ENCODE results near the gene PRKD3. TPM values are rescaled to one million over a fixed set of nuclear protein-coding genes. Genes with fewer than 3 reads are reported as not detected.

The PRKD3 gene
- total RNA-seq, 1 donor, result 68.0 TPM

- Histone ChIP-seq H3K79me2 (ENCODE audit: insufficient read depth, low read length) (no peaks in the 10 kb centered on the region), H3K4me2 (ENCODE audit: insufficient read depth, low read length) (peak within 1 kb of the TSS; percentile 86), H4K20me1 (ENCODE audit: insufficient read depth, low read length) (no peaks in the 10 kb centered on the region), H3K27ac (ENCODE audit: low read depth, low read length) (peak within 1 kb of the TSS; percentile 64), H3K4me3 (ENCODE audit: insufficient read depth, low read length) (peak within 1 kb of the TSS; percentile 80), H3K36me3 (ENCODE audit: insufficient read depth, low read length) (no peaks in the 10 kb centered on the region), H2AFZ (ENCODE audit: low read length) (peak within 1 kb of the TSS; percentile 86), H3K4me1 (ENCODE audit: insufficient read depth, low read length) (peaks cover 9% of the 10 kb centered on the region), H3K9me3 (ENCODE audit: low read depth, low read length) (no peaks in the 10 kb centered on the region), H3K27me3 (ENCODE audit: insufficient read depth, low read length) (no peaks in the 10 kb centered on the region)
- DNase-seq (ENCODE audit: insufficient read length, low spot score, missing footprints), result peak; percentile 95
- TF ChIP-seq CTCF (IDR thresholded peaks at IDR 0.05; ENCODE audit: extremely low read depth, low read depth, low read length), result no peak
Measured at GRCh38 chr2:37344453-37345361, 20.1 kb upstream of the PRKD3 start, which contains the start of gene QPCT. TSS of gene QPCT (plus strand) at chr2:37344630. CDS start at chr2:37344732, 102 bp downstream.

- no peaks in the 10 kb centered on the region for H3K9me3 ChIP-seq (ENCODE audit: low read depth, low read length)
- H4K20me1 ChIP-seq (ENCODE audit: insufficient read depth, low read length), result no peaks in the 10 kb centered on the region
- H2AFZ ChIP-seq (ENCODE audit: low read length), result peak overlapping the region; percentile 86
- peak overlapping the region; percentile 80 for H3K4me3 ChIP-seq (ENCODE audit: insufficient read depth, low read length)
- H3K4me1 ChIP-seq (ENCODE audit: insufficient read depth, low read length), result peaks cover 9% of the 10 kb centered on the region
- peak; percentile 95 for DNase-seq (ENCODE audit: insufficient read length, low spot score, missing footprints)
- no peaks in the 10 kb centered on the region for H3K36me3 ChIP-seq (ENCODE audit: insufficient read depth, low read length)
- peak overlapping the region; percentile 64 for H3K27ac ChIP-seq (ENCODE audit: low read depth, low read length)
- no peaks in the 10 kb centered on the region for H3K27me3 ChIP-seq (ENCODE audit: insufficient read depth, low read length)
- H3K4me2 ChIP-seq (ENCODE audit: insufficient read depth, low read length), result peak overlapping the region; percentile 86
- peak; percentile 60 for TF ChIP-seq CTCF (IDR thresholded peaks at IDR 0.05; ENCODE audit: extremely low read depth, low read depth, low read length)
- H3K79me2 ChIP-seq (ENCODE audit: insufficient read depth, low read length), result no peaks in the 10 kb centered on the region
Measured at GRCh38 chr2:37343537-37344434, 19.2 kb upstream of the PRKD3 start.

GRCh38 chr2:37342591-37343220 is 18.1 kb upstream of the PRKD3 start:
- Histone ChIP-seq H3K4me1 (ENCODE audit: insufficient read depth, low read length) (peaks cover 9% of the 10 kb centered on the region), H2AFZ (ENCODE audit: low read length) (no peak overlapping the region), H3K27ac (ENCODE audit: low read depth, low read length) (no peak overlapping the region), H3K9me3 (ENCODE audit: low read depth, low read length) (no peaks in the 10 kb centered on the region), H3K27me3 (ENCODE audit: insufficient read depth, low read length) (no peaks in the 10 kb centered on the region), H3K79me2 (ENCODE audit: insufficient read depth, low read length) (no peaks in the 10 kb centered on the region), H4K20me1 (ENCODE audit: insufficient read depth, low read length) (no peaks in the 10 kb centered on the region), H3K4me2 (ENCODE audit: insufficient read depth, low read length) (no peak overlapping the region), H3K4me3 (ENCODE audit: insufficient read depth, low read length) (no peak overlapping the region), H3K36me3 (ENCODE audit: insufficient read depth, low read length) (no peaks in the 10 kb centered on the region)
- DNase-seq (ENCODE audit: insufficient read length, low spot score, missing footprints), result peak; percentile 58
- no peak for TF ChIP-seq CTCF (IDR thresholded peaks at IDR 0.05; ENCODE audit: extremely low read depth, low read depth, low read length)
